Stimulated activated CD4-positive, alpha-beta T cell treated with anti-CD3 and anti-CD28 coated beads, Interleukin-1b, Interleukin-23, amount 100 ng/mL, for 4 hours (primary cell): ENCODE data around the gene LY86.

Experiments used
- DNase-seq, 2 donors: peaks; one replicate each; pipeline ENCODE4 v3.0.0-alpha.2; 2020; ENCODE audit warnings: low read depth in 2 of 2

LY86 gene

DNA sequence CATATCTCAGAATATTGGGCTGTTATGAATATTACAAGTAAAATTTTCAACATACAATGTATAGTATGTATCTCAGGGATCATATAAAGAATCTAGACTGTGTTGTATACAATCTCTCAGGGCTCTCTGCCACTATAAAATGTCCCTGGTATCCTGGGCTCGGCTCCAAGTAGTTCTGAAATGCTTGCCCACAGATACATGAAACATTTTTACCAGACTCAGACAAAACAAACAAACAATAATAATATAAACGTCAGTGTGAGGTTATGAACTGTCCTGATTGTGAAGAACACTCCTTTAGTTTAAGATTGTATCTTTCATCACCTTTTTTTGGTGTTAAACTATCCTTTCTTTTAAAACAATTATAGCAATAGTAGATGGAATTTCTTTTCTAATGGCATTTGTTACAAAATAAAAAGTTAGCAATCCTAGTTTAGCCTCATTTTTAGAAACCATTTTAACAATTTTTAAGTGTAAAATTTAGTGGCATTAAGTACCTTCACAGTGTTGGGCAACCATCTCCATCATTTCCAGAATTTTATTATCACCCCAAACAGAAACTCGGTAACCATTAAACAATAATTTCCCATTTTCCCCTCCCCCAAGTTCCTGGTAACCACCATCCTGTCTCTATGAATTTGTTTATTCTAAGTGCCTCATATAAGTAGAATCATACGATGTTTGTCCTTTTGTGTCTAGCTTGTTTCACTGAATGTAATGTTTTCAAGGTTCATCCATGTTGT lies 17.4 kb upstream of the LY86 start:
- DNase-seq = no peak

DNA sequence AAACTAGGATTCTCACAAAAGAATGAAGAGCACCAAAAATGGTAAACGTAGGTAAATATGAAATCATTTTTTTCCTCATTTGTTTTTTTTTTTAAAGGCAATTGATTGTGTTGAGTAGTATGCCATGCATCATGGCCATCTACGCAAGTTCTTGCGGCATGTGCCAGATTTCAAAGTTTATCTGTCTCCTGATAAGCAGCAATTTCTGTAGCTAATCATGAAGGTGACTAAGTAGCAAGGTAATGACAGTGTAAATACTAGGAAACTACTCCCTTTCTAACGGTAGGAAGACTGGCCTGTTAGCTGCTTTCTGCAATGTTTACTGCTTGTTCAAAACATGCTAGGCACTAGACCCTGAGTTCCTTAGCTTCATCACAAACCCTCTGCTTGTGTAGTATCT lies 13.4 kb upstream of the LY86 start:
- DNase-seq = no peak

DNA sequence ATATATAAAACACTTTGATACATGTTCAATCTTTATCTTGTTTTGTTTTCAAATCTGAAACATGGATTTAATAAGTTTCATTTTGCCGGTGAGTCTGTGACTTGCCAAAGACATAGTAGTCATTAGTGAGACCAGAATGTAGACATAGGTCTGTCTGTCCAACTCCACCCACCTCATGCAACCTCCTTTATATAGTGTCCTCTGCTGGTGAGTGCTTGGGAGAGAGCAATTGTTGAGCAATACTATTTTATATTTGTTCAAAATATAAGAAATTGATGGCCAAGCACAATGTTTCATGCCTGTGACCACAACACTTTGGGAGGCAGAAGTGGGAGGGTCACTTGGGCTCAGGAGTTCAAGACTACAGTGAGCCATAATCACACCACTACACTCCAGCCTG lies 10.8 kb upstream of the LY86 start:
- no peak for DNase-seq

DNA sequence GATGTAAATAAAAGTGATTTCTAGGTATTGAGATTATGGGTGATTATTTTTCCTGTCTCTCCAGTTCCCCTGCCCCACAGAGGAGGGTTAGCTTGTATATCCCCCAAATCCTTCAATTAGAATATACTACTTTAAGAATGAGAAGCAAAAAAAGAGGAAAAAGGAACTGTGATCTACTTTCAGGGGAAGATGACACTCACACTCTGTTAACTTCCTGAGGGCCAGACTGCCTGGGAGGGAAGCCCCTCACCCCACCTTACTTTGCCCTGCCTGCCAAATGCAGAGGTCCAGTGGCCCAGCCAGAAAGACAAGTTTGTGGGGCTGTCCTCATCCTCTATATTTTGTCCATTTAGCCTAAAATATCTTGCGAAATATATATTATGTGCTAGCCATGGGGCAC lies 9.2 kb upstream of the LY86 start:
- no peak for DNase-seq

DNA sequence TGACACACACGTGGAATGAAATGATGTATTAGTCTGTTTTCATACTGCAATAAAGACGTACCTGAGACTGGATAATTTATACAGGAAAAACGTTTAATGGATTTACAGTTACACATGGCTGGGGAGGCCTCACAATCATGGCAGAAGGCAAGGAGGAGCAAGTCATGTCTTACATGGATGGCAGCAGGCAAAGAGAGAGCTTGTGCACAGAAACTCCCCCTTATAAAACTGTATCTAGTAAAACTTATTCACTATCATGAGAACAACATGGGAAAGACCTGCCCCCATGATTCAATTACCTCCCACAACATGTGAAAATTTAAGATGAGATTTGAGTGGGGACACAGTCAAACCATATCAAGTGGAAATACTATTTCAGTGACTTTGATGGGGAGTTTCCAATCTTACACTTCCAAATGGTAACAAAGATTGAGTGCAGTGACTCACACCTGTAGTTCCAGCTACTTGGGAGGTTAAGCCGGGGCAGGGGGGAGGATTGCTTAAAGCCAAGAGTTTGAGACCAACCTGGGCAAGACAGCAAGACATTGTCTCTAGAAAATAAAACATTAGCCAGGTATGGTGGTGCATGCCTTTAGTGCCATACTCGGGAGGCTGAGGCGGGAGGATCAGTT lies 8.2 kb upstream of the LY86 start:
- DNase-seq = no peak

DNA sequence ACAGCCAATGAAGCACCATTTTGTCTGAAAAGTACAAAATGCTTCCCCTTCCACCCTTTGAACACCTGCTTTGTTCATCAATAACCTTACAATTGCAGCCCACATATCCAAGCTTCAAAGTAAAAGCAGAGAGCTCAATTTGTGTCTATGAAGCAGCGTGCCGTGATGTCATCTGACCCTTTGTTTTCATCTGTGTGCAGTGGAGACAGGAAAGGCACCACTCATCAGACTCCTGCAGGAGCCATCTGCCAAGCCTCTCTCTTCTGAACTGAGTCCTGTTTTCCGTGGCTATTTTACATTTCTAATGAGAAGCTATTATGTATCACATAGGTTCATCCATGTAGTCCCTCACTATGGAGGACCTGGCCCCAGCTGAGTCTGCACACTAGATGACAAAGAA lies 7.5 kb upstream of the LY86 start:
- no peak for DNase-seq

DNA sequence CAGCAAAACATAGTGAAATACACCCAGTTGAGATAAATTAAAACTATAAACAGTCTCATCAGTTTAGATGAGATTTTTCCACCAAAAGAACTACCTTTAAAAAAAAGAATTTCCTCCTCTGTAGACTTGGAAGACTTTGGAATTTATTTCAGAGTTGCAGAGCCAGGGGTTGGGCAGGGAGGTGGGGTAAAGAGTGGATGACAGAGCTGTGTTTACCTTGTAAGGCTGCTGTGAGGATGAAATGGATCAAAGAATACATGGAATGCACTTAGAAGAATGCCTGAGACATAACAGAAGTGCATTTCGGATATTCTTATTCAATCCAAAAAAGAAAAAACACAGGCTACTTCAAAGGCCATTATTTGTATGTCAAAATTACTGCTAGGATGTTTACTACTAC lies 6.4 kb upstream of the LY86 start:
- DNase-seq = no peak

DNA sequence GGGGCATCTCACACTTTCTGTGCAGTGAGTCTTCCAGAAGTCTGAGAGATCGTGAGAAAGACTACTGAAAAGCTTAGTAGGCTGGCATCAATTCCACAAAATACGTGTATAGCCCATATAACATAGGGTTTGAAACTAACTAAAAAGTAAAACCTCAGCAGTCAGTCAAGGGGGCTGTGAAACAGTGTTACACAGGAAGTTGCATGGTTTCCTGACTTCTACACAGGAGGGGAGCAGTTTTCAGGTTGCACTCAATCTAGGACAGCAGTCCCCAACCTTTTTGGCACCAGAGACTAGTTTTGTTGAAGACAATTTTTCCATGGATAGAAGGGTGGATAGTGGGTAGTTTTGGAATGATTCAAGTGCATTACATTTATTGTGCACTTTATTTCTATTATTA lies 4.7 kb upstream of the LY86 start:
- no peak for DNase-seq

DNA sequence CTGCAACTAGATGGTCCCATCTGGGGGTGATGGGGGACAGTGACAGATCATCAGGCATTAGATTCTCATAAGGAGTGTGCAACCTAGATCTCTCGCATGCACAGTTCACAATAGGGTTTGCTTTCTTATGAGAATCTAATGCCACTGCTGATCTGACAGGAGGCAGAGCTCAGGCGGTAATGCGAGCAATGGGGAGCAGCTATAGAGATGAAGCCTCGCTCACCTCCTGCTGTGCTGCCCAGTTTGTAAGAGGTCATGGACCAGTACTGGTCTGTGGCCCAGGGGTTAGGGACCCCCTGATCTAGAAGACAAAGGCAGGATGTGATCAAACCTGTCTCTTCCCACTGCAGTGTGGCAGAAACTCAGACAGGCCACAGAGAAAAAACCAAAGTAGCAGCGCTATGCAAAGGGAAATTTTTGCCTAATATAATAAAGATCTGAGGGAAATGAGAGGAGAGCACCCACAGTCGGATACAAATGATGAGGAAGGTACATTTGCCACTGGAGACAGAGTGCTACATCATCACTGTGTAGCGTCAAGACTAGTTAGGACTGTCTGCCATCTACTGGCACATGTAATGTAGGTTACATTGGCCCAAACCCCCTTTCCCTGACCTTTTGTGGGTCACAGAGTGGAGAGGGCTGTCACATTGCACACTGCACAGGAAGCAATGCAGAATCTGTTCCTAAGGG lies 4.1 kb upstream of the LY86 start:
- DNase-seq = no peak

DNA sequence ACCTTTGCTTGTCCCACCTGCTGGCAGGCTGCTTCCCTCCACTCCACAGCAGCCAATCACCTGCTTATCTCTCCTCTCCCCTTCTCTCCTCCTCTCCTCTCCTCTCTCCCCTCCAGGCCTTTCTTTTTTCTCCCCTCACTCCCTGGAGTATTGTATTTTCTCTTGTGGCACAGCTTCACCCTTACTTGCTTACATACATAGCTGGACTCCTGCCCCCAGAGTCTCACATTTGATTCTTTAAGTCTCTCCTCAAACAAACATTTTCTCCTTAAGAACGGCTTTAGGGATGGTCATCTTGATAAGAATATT lies 3.6 kb upstream of the LY86 start:
- DNase-seq = no peak

DNA sequence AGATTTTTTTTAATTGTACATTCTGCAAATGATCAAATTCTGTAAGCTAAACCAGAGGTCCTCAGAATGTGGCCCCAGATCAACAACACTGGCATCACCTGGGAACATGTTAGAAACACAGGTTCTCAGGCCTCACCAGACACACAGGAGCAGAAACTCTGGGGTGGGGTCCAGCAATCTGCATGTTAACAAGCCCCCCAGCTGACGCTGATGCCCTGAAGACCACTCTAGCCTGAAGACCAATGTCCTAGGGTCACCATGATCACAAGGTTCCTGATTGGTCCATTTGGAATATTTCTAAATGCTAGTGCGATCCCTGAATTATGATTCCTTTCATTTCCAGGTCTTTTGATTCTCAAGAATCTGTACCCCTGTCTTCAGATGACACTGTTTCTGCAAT lies 2.4 kb upstream of the LY86 start:
- DNase-seq = no peak

DNA sequence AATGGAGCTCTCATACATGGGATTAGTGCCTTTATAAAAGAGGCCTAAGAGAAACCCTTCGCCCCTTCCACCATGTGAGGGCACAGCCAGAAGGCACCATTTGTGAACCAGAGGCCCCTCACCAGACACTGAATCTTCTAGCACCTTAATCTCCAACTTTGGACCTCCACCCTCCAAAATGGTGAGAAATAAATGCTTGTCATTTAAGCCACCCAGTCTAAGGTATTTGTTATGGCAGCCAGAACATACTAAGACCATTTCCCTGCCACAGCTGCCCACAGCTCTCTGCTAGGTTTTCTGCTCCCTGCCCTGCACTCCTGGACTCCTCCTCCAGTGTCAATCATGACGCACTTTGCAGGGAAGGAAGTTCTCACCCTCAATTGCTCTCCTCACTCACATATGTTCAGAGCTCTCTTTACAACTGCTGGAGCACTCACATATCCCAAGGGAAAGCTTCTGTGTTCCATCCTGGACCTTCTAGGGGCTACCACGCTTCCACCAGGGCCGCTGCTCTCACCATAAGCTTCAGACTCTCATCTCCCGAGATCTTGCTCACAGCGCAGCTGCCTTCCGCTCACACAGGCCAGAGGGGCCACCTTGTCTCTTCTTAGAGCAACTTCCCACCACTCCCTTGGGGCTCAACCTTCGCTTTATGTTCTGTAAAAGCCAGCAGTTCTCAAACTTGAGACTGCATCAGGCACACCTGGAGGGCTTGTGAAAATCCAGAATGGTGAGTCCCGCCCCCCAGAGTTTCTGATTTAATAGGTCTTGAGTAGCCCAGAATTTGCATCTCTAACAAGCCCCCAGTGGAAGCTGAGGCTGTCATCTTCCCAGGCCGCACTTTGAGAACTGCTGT lies 1.6 kb upstream of the LY86 start:
- no peak for DNase-seq

DNA sequence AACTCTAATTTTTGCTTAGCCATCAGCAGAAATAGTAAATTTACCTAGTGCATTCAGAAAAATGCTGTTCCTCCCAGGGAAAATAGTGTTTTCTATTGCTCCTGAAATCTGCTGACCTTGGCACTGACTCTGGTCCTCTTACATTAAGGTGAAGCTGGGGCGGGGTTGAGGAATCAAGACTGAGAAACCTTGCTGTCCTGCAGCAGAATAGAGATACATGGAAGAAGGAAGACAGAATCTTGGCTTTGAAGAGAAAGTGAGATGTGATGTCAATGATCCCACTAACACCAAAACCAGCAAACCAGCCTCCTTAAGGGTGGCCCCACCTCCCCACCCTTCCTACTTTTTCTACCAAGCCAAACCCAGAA lies 840 bp upstream of the LY86 start:
- no peak for DNase-seq

DNA sequence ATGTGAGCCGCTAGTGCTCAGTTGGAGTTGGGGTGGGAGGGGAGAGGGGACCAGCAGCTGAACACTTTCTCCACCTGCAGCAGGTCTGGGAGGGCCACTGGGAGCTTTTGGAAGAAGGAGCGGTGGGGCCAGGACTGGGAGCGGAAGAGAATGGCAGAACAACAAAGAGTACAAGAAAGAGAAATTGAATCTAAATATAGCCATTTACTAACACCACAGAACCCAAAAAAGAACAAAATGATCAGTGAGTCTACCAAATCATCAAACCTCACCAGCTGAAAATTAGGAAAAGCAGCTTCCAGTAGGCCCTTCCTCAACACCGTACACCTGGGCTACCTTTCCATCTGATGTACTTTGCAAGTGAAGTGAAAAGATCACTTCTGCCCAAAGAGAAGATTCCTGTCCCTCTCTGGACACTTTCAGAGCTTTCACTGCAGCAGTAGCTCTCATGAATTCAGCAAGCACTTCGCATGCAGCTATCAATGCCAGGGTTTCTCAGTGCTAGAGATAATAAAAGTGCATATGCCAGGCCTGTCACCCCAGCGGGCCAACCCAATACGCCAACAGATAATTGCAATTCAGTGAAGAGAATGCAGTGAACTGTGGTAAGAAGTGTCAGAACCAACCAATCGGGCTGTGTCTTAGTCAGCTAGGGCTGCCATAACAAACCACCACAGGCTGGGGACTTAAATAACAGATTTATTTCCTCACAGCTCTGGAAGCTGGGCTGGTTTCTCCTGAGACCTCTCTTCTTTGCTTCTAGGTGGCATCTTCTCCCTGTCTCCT lies 597 bp downstream of the LY86 start:
- DNase-seq = no peak

DNA sequence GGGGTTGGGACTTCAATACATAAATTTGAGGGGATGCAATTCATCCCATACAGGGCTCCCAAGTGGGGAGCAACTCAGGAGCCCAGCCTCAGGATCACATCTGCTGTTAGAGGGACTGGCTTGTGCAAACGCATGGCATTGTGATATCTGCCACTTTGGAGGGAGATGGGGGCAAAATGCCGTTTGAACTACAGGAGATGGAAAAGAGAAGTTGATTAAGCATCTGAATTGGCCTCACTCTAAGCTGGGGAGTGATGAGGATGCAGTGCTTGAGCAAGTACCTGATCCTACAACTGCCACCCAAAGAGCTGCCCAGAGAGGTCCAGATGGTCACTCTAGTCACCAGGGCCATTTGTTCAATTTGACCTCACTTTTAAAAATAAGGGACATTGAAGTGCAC lies 2.0 kb downstream of the LY86 start:
- DNase-seq = no peak

DNA sequence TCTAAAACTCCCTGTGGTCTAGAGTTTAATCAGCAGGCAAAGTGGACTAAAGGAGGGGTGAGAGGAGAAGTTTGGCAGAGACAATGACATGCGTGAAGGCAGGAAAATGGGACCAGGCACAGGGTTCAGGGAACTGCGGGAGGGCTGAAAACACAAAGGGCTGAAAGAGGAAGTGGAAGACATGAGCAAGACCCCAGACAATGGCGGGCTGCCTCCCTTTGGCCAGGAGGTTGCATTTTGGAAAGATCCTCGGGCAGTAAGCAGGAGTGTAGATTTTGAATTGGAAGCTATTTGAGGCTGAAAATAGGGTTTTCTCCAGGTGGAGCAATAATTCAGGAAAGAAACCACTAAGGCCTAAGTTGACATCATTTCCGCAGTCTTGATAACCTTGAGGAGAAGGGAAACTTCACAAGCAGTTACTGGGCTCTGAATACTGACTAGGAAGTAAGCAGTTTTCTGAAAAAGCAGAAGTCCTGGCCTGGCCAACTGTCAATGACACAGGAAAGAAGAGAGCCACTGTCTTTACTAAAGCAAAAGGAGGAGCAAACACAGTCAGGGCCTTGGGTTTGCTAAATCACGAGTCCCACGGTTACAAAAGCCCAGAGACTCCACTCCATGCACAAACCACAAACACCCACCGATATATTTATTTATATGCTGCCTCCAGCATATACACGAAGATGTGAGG lies 3.4 kb downstream of the LY86 start:
- no peak for DNase-seq

DNA sequence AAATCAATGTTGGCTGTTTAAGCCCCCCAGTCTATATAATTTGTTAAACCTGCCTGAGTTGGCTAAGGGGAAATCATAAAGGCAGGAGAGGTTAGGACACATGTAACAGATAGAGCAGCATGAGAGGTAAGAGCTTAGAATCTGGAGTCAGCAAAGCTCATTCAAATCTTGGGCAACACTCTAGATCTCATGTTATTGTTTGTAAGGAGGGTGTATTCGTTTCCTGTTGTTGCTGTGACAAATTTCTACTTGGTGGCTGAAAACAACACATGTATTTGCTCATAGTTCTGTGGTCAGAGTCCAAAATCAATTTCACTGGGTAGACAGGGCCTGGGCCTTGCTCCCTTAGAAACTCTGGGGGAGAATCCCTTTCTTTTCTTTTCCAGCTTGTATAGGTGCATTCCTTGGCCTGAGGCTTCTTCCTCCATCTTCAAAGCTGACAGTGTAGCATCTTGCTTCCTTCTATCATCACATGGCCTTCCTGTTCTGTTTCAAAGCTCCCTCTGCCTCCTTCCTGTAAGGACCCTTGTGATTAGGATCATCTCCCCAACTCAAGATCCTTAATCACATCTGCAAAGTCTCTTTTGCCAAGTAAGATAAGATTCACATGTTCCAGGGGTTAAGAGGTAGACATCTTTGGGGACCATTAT lies 4.4 kb downstream of the LY86 start:
- DNase-seq = no peak

DNA sequence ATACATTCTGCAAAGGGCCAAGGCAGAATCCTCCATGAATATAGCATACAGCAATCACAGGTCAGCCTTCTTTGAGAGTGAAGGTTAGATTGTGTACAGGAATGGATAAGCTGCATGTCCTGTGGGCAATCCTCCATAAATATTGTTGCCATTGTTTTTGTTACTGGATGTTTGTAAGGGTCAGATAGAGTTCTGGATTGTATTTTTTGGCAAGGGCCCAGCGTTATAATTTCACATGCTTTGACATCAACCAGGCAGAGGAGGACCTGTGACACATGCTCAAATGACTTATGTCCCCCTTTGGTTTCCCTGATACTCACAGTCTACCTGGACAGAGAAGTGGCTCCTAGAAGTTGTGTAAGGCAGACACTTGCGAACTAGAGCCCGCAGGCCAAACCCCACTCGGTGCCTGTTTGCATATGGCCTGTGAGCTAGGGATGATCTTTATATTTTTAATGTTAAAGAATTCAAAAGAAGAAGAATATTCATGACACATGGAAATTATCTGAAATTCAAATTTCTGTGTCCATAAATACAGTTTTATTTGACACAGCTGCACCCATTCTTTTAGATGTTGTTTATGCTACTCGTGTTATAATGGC lies 5.4 kb downstream of the LY86 start:
- DNase-seq = no peak

DNA sequence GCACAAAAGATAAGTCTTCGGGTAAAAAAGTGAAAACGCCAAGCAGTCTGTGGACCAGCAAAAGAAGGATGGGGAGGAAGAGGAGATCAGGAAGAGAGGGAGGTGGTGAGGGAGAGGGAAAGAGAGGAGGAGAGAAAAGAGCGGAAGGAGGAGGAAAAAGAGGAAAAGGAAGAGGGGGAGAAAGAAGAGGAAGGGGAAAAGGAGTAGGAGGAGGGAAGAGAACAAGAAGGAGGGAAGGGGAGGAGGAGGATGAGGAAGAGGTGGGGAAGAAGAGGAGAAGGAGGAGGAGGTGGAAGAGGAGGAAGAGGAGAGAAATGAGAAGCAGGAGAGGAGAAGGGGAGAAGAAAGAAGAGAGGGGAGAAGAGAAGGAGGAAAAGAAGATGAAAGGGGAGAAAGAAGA lies 6.5 kb downstream of the LY86 start:
- no peak for DNase-seq

DNA sequence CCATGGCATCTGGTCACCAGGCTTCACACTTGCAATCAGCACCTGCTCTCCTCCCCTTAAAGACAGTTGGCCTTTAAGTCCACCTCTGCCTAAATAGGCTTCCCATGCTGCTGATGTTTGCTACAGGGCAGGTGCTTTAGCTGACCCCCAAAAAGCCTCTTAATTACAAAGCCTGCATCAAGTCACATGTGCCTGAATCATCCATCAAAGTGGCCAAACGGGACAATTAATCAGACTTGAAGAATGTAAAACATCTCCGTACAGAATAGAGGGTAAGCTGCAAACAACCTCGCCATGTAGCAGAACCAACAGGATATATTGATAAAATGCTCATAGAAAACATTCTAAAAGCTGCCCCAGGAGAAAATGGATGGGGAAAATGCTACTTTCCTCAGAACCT lies 7.4 kb downstream of the LY86 start:
- DNase-seq = no peak
